Stimulated activated CD8-positive, alpha-beta memory T cell treated with anti-CD3 and anti-CD28 coated beads, Interleukin-4, amount 100 ng/mL, for 4 hours (primary cell): ENCODE data around the gene INPP4A.

Experiments used
- DNase-seq, 2 donors: peaks; one replicate each; pipeline ENCODE4 v3.0.0-alpha.2; 2020; ENCODE audit warnings: low read depth in 2 of 2, low spot score in 1 of 2

INPP4A gene

DNA sequence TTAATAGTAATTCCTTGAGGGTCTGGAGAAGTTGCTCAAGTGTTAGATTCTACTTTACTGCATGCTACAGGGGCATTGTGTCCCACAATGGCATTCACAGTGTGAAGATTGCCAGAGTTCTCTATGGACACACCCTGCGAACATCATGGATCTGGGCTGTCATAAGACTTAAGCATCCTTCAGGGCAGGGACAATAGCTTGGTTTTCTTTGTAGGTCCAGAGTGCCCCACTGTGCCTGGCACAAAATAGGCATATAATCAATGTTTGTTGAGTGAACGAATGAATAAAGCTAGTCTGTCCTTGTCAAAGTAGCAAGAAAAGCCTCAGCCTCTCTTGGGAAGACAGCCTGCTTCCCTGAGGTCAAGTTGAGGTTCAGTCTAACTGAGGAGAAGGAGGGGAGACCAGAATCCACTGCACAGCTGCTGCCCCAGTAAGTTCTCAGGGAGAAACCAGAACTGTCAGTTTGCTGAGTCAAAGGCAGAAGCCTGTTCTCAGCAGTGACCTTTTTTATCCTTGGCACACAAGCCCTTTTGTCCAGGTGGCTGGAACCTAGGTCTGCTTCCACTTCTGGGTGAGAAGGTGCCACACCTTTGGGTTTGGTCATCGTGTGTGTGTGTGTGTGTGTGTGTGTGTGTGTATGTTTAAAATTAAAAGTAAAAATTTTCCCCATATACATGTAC, 15.0 kb downstream of the INPP4A start:
- no peak for DNase-seq

DNA sequence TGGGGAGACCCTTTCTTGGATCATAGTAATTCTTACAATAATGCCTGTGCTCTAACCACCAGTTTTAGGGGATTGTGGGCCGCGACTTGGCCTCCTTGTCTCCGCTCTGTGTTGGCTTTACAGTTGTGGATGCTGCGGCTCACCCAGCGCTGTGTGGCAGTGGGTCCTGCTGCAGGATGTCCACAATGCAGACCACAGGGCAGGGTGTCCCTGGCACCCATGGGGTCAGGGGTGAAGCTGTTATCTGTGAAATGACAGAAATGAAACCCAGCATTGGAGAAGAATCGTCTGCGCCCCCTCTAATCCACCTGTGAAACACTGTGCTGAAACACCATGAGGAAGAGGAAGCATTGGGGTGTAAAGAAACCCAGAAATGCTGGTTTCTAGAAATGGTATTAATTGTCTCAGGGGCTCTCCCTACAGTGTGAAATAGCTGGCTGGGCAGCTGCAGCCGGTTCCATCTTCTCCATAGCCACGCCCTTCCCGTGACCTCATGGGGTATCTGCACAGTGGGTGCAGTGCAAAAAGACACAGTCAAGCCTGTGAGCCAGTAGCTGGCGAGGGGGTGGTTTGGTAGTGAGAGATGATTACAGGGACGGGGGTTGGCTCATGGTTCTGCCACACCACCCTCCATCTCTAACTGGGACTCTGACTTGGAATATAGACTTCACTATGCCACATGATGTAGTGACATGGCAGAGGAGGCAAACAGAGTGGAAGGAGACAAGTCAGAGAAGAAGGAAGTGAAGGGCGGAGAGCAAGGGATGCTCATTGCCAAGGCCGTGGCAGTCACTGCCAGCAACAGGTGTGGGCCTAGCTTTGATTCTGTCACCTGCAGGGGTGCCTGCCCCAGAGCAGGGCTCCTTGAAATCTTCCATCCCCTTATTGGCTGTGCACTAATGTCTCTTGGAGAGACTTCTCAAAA, 16.2 kb downstream of the INPP4A start:
- peak in 1 of 2 donors; percentile 50 for DNase-seq

DNA sequence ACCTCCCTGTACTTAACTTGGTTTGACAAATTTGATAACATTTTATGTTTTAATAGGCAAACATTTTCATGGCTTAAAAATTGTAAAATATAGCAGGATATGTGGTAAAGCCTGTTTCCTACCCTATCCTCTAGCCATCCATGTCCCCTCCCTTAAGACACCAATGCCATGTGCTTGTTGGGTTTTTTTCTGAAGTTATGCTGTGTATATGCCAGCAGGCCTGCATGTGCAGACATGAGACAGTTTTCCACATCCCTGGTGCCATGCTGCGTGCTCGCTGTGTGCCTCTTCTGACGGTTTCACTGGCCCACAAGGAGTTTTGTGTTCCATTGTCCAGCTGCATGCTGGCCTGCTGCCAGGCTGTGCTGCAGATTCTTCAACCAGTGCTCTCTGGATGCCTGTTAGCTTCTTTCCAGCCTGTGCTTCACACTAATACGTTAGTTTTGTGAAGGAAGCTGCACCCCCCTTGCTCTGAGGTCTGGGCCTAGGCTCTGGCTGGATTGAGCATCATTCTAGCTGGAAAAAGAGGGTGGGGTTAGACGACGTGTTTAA, 16.9 kb downstream of the INPP4A start:
- DNase-seq: no peak

DNA sequence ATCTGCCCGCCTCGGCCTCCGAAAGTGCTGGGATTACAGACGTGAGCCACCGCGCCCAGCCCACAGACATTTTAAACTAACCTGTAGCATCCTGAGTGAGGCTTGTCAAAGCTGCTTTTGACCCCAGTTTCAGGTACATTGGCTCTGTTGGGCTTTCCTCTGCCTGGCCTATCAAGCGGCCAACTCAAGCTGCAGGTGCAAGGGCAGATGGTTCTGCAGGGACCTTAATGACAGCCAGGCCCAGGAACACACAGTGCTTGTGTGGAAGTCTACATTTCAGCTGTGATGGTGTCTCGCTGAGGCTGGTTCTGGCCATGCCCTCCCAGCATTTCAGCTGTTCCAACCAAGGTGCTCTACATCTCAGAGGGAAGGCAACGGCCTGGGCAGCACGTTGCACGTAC, 18.4 kb downstream of the INPP4A start:
- DNase-seq: no peak

DNA sequence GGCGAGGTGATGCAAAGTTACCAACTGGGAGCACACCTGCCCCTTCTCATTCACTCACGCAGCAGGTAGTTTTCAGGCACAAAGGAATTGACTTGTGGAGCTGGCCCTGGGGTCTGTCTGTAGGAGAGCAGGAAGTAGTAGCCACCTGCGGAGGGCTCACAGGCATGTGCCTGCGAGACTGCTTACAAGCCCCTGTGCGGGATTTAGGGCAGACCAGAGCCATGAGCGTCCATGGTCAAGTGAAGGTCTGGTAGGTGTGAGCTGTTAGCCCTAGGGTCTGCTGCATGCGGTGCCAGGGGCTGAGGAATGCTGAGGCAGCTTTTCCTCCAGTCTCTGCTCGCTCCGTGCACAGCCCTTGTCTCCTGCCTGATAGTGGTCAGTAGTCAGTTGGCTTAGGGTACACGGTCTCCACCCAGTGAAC, 18.9 kb downstream of the INPP4A start:
- DNase-seq: no peak

DNA sequence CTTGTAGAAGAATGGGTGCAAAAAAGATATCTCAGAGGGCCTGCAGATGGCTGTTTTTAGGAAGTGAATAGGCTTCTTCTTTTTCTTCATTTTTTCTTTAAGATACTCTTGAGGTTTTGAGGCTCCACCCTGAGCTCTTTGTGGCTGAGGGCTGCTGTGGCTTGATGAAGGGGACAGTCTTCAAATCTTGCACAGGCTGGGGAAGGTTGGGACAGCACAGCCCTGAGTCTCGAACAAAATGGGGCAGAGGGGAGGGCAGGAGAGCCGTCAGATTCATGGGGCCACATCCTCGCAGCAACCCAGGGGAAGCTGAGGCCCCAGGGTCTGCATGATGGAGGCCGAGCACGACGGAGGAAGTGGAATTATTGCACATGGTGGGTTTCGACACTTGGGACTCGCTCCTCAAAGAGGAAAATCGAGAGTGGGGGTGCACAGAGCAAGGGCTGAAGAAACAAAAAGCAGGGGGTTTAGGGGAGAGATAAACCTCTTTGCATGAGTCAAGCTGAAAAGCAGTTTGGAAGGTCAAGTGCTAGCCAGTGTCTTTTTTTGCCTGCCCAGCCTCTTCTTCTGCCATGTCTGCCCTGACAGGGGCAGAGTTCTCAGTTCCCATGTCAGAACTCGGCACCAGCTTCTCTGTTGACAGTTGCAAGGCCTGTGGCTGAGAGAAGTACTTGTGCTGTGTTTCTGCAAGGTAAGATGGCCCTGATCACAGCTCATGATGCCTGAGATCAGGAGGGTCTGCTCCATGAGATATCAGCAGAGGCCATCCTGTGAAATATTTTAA, 19.5 kb downstream of the INPP4A start:
- no peak for DNase-seq

DNA sequence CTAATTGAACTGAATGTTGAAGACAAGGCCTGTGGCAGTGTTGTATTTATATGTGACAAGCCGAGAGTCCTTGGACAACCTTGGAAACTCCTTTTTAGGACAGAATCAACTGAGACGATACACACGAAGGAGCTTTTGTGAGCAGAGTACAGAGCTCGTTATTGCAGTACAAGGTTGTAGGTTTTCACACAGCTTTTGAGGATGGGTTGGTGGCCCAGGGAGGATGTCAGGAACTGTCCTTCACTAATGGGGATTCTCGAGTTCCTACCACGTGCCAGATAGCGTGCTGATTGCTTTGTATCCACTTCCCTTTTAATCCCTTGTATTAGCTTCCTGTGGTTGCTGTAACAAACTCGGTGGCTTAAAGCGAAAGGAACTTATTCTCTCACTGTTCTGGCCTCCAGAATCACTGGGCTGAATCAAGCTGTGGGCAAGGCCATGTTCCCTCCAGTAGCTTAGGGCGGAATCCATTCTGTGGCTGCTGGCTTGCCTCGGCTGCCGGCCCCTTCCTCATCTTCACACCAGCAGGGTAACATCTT, 20.2 kb downstream of the INPP4A start:
- DNase-seq: no peak

DNA sequence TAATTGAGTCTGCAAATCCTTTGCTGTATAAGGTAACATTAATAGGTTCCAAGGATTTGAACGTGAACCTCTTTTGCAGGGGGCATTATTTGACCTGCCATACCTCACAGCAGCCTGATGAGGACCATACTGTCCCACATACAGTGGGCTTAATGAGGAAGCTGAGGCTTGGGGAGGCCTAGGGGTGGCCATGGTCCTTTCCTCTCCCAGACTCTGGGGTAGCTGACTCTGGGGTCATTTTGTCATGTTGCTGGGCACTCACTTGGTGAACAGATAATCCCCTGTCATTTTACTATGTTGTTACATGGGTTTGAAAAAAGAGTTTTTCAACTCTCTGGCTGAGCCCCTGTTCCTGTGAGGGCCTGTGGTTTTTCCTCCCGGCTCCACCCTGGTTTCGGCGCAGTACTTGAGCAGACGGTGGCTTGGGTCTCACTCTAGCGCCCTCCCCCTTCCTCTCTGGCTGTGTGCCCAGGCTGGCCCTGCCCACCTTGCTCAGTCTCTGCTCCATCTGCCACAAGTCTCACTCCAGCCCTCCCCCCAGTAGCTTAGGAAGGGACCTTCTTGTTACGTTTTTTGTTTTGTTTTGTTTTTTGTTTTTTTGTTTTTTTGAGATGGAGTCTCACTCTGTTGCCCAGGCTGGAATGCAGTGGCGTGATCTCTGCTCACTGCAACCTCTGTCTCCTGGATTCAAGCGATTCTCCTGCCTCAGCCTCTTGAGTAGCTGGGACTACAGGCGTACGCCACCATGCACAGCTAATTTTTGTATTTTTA, 21.0 kb downstream of the INPP4A start:
- peak in 1 of 2 donors; percentile 48 for DNase-seq

DNA sequence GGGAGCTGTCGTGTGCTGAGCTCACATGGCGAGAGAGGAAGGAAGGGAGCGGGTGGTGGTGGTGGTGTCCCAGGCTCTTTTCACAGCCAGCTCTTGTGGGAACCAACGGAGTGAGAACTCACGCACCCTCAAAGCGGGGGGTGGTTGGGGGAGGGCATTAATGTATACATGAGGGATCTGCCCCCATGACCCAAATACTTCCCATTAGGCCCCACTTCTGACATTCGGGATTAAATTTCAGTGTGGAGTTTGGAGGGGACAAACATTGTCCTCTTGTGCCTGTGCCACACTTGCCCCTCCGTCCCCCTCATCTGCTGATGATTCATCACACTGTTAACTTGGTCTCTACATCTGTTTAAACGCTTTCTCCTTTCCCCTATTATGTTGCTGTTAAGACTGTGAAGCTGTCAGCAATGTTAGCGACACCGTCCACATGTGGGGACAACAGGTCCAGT, 22.5 kb downstream of the INPP4A start:
- DNase-seq: no peak

DNA sequence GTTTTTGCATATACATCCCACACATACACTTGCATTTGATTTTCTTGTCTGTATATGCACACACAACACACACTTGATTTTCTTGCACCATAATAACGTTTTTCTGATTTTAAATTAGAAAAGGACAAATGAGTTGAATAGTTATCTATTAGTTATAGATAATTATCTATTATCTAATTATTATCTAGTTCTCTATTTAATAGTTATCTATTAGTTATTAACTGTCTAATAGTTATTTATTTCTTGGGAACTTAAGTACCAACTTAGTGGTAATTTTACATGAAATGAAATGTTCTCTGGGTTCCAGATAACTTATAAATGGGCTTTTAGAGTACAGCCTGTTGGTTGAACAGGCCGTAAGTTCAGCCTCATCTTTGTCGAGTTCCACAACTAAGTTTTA, 23.0 kb downstream of the INPP4A start:
- DNase-seq: no peak

DNA sequence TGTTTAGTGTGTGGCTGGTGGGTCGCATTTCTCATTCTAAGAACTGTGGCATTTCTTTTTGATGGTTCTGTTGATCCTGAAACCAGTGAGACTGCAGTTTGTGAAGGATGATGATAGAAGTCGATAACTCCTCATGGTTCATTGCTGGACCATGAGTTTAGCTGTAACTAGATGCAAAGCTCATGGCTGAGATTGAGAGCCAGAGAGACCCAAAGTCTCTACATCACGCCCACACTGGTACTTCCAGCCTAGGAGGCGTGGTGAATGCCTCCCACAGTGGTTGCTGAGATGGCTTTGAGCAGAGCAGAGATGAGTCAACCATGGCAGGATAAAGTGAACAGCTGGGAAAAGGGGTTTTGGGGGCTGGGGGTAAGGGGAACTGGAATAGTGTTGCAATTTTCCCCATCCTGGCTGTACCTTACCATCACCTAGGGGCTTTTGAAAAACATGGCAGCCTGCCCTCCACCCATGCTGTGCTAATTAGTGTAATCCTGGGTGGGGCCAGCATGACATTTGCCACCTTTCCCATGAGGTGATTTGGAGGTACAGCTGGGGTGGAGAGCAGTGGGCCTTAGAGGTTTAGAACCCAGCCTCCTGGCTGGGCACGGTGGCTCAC, 24.1 kb downstream of the INPP4A start:
- no peak for DNase-seq

DNA sequence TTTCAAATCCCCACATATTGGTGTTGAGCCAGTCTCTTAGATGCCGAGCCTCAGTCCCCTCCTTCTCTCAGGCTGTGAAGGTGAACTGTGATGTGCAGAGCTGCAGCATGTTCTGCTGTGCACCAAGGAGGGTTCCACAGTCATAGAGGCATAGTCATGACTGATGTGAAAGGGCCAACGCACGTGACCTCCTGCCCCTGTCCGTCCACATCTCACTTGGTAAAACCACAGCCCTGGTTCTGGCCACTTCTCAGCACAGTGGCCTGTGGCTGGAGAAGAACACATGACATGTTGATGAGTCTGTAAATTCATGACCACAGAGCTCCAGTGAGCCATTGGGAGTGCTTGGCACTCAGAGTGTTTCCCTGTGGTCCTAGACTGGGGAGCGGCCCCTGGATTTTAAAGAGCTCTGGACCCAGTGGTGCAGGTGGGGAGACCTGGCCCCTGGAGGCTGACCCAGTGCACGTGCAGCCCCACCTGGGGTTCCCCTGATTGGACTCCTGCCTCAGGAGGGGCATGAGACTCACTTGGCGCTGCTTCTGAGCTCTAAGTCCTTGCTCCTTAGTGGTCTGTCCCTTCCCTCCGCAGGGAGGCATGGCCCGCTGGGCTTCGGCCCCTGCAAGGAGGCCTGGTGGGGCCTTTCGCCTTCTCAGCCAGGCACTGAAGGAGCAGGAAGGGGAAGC, 25.3 kb downstream of the INPP4A start:
- DNase-seq: no peak

DNA sequence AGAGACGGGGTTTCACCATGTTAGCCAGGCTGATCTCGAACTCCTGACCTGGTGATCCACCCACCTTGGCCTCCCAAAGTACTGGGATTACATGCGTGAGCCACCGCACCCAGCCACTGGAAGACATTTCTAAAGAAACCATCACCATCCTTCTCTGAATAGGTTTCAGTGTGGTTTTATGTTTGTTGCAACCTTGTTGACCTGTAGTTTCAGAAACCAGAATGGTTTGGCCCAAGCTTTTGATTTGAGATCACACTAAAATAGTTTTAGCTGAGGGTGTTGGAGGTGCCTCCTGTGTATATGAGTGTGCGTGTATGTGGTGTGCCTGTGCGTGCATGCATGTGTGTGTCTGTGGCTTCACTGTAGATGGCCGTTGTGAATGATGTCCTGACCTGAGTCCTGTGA, 26.2 kb downstream of the INPP4A start:
- DNase-seq: no peak

DNA sequence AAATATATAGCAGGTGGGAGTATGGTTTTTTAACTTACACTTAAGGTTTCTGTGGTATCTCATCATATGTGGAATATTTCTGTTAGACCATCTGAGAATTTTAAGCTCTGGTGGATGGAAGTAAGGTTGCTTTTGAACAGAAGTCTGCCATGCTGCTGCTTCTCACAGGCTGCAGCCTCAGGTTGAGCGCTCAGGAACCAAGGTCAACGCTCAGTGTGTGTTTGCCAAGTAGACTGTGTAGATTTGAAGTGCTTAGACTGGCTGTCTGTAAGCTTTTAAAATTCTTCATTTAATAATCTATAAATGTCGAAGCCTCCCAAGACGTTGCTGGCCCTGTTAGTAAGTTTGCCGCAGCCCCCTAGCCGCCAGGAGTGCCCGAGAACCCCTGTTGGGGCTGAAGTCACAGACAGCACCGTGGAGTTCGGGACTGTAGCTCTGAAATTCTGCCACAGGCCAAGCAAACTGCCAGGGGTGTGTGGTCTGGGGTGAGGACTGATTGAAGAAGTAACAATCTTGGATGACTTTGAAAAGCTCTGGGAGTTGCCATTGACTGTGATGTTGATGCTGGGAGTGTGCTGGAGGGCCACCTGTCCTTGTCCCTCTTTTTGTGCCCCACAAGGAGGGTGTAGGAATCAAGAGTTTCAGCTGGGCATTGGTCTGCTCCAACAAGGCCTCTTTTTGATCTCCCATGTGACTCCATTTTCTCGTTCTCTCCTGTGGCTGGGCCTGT, 26.9 kb downstream of the INPP4A start:
- no peak for DNase-seq

DNA sequence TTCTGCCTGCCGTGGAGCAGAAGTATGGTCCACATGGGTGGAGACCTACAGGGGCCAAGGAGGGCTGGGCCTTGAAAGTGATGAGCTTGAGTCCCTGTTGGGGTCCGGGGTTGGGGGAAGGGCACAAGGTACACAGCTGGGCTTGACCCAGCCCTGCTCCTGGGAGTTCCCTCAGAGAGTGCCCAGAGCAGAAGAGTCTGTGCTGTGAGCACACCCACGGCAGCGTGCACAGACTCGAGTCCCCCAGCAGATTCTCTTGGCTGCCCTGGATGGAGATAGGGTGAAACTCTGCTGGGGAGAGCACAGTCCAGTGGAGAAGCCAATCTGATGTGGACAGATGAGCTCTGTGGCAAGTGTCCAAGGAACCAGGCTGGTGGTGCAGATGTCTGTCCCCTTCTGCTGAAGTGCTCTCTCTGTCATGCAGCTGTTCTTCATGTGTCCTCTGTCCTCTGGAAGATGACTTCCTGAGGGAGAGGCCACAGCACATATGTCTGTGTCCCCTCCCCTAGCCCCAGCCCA, 27.5 kb downstream of the INPP4A start:
- no peak for DNase-seq

DNA sequence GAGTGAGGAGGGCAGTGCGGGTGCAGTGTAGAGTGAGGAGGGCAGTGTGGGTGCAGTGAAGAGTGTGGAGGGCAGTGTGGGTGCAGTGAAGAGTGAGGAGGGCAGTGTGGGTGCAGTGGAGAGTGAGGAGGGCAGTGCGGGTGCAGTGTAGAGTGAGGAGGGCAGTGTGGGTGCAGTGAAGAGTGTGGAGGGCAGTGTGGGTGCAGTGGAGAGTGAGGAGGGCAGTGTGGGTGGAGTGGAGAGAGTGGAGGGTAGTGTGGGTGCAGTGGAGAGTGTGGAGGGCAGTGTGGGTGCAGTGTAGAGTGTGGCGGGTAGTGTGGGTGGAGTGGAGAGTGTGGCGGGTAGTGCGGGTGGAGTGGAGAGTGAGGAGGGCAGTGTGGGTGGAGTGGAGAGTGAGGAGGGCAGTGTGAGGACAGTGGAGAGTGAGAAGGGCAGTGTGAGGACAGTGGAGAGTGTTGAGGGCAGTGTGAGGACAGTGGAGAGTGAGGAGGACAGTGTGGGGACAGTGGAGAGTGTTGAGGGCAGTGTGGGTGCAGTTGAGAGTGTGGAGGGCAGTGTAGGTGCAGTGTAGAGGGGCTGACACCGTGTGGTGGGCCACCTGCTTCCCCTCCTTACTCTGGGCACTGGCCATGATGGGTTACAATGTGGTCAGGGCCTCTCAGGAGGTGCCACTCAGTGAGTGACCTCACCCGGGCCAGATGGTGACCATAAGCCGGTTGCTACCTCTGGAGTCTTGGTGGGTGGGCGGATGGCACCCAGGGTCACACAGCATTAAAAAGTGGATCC, 28.5 kb downstream of the INPP4A start:
- DNase-seq: no peak

DNA sequence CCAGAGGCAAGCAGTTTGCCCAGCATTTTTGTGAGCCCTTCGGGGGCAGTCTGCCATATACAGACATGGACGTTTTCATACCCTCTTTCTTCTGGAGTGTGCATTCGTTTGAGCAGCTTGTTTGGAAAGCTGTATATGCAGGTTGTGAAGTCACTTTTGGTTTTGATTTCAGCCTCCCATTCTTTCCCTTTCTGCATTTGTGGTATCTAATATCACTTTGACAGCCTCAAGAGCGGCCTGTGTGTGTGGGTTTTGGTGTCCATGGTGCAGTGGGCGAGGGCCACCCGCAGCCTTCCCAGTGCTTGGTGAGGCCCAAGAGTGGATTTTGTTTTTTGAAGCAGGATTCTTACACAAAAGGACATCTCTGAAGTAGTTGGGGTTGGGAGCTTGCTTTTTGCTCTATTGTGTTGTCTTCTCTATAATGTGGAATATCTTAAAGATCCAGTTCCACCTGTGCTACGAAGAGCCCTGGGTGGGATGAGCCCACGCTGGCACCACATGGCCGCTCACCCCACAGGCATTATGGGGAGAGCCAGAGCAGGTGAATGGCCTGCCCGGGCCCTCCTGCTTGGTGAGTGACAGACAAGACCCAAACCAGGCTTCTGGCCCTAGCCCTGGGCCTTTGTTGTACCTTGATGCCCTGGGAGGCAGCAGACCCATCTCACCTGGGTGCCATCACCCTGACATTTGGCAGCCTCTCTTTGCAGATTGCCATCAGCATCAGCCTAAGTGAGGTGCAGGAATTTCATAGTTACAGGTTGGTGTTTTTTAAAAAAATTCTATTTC, 29.5 kb downstream of the INPP4A start:
- no peak for DNase-seq
